Neural cell (in vitro differentiated cells): ENCODE data around the gene PCDHB2.
"Not testable (repeated sequence)": the region's sequence is repeated elsewhere in the genome, so short reads cannot be mapped to it uniquely, and the experiment has no call there.

Source experiments
- EP300 ChIP-seq: fragments of 450-650 bp; conservative IDR thresholded peaks from 2 replicates; pipeline ENCODE4 v1.6.1; 2014; ENCODE audit warnings: antibody characterized with exemption, mild to moderate bottlenecking, moderate library complexity; ENCODE audit not compliant: poor library complexity, severe bottlenecking
- EZH2 ChIP-seq: fragments of 200-600, 300-800 bp; shearing (Covaris generic), sonication (generic); IDR thresholded peaks from 2 replicates; pipeline ENCODE4 v1.6.1; 2014; ENCODE audit warnings: antibody characterized with exemption, low read length, borderline replicate concordance, mild to moderate bottlenecking; ENCODE audit not compliant: insufficient read depth, poor library complexity, severe bottlenecking
- MXI1 ChIP-seq: fragments of 450-650 bp; conservative IDR thresholded peaks from 2 replicates; pipeline ENCODE4 v1.6.1; 2014; ENCODE audit warnings: antibody characterized with exemption, mild to moderate bottlenecking; ENCODE audit not compliant: poor library complexity, severe bottlenecking
- POLR2AphosphoS5 ChIP-seq: IDR thresholded peaks from 2 replicates; pipeline ENCODE4 v1.6.1; 2012
- RAD21 ChIP-seq: fragments of 450-650 bp; conservative IDR thresholded peaks from 2 replicates; pipeline ENCODE4 v1.6.1; 2014; ENCODE audit warnings: antibody characterized with exemption, mild to moderate bottlenecking, moderate library complexity
- SMC3 ChIP-seq: fragments of 450-650 bp; conservative IDR thresholded peaks from 2 replicates; pipeline ENCODE4 v1.6.1; 2014; ENCODE audit warnings: antibody characterized with exemption, mild to moderate bottlenecking, moderate library complexity; ENCODE audit not compliant: poor library complexity
- TAF1 ChIP-seq: IDR thresholded peaks from 2 replicates; pipeline ENCODE4 v1.6.1; 2012; ENCODE audit warnings: low read depth
- TF ChIP-seq, protein P1 (sequence below): fragments of 450-650 bp; IDR thresholded peaks from 2 replicates; pipeline ENCODE4 v1.5.1; 2014; ENCODE audit warnings: antibody characterized with exemption, mild to moderate bottlenecking, moderate library complexity; ENCODE audit not compliant: poor library complexity, severe bottlenecking
- TF ChIP-seq, protein P2 (sequence below): IDR thresholded peaks from 2 replicates; pipeline ENCODE4 v1.6.1; 2012; ENCODE audit warnings: borderline replicate concordance

DNA sequence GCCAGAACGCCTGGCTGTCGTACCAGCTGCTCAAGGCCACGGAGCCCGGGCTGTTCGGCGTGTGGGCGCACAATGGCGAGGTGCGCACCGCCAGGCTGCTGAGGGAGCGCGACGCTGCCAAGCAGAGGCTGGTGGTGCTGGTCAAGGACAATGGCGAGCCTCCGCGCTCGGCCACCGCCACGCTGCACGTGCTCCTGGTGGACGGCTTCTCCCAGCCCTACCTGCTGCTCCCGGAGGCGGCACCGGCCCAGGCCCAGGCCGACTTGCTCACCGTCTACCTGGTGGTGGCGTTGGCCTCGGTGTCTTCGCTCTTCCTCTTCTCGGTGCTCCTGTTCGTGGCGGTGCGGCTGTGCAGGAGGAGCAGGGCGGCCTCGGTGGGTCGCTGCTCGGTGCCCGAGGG, 2.2 kb downstream of the PCDHB2 start:
- TF ChIP-seq, protein P1, sequence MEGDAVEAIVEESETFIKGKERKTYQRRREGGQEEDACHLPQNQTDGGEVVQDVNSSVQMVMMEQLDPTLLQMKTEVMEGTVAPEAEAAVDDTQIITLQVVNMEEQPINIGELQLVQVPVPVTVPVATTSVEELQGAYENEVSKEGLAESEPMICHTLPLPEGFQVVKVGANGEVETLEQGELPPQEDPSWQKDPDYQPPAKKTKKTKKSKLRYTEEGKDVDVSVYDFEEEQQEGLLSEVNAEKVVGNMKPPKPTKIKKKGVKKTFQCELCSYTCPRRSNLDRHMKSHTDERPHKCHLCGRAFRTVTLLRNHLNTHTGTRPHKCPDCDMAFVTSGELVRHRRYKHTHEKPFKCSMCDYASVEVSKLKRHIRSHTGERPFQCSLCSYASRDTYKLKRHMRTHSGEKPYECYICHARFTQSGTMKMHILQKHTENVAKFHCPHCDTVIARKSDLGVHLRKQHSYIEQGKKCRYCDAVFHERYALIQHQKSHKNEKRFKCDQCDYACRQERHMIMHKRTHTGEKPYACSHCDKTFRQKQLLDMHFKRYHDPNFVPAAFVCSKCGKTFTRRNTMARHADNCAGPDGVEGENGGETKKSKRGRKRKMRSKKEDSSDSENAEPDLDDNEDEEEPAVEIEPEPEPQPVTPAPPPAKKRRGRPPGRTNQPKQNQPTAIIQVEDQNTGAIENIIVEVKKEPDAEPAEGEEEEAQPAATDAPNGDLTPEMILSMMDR = not testable (repeated sequence)
- not testable (repeated sequence) for TF ChIP-seq EZH2, TAF1, SMC3, EP300, POLR2AphosphoS5, RAD21, MXI1
- TF ChIP-seq, protein P2, sequence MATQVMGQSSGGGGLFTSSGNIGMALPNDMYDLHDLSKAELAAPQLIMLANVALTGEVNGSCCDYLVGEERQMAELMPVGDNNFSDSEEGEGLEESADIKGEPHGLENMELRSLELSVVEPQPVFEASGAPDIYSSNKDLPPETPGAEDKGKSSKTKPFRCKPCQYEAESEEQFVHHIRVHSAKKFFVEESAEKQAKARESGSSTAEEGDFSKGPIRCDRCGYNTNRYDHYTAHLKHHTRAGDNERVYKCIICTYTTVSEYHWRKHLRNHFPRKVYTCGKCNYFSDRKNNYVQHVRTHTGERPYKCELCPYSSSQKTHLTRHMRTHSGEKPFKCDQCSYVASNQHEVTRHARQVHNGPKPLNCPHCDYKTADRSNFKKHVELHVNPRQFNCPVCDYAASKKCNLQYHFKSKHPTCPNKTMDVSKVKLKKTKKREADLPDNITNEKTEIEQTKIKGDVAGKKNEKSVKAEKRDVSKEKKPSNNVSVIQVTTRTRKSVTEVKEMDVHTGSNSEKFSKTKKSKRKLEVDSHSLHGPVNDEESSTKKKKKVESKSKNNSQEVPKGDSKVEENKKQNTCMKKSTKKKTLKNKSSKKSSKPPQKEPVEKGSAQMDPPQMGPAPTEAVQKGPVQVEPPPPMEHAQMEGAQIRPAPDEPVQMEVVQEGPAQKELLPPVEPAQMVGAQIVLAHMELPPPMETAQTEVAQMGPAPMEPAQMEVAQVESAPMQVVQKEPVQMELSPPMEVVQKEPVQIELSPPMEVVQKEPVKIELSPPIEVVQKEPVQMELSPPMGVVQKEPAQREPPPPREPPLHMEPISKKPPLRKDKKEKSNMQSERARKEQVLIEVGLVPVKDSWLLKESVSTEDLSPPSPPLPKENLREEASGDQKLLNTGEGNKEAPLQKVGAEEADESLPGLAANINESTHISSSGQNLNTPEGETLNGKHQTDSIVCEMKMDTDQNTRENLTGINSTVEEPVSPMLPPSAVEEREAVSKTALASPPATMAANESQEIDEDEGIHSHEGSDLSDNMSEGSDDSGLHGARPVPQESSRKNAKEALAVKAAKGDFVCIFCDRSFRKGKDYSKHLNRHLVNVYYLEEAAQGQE = not testable (repeated sequence)
